Pancreas (tissue), 10 donors: ENCODE results near the gene FABP1. TPM values are rescaled to one million over a fixed set of nuclear protein-coding genes. Genes with fewer than 3 reads are reported as not detected.

Experiments used
- ATAC-seq, 4 donors: fragments of 200-7000 bp; cut with Tn5 transposase; one replicate each; pipeline versions ENCODE4 v1.8.0 to v1.9.1; 2020; ENCODE audit warnings: mild to moderate bottlenecking in 4 of 4, moderate library complexity in 4 of 4
- DNase-seq, 6 donors: peaks; one replicate each; pipeline ENCODE4 v3.0.0-alpha.2; 2020
- FAIRE-seq: peaks from 2 replicates; lab custom pipeline; 2012; peaks lifted over from hg19 to GRCh38; lab: Jason Lieb, UNC
- H3K27ac ChIP-seq, 4 donors: fragments of 200-600 bp; sonication (generic); 1 replicate in 3 of 4; 2 replicates in 1 of 4; pipeline versions ENCODE4 v1.5.0 to v1.8.0; 2020
- H3K27me3 ChIP-seq, 4 donors: fragments of 200-600 bp; one replicate each; pipeline ENCODE4 v1.8.0; 2021
- H3K36me3 ChIP-seq, 3 donors: fragments of 200-600 bp; sonication (generic) in 1 of 3; one replicate each; pipeline versions ENCODE4 v1.5.0 to v1.8.0; 2020 to 2021
- H3K4me1 ChIP-seq, 3 donors: fragments of 200-600 bp; one replicate each; pipeline ENCODE4 v1.8.0; 2021
- H3K4me3 ChIP-seq, 4 donors: fragments of 200-600 bp; sonication (generic) in 2 of 4; one replicate each; pipeline versions ENCODE4 v1.5.0 to v1.8.0; 2020 to 2021
- H3K9me3 ChIP-seq, 4 donors: fragments of 200-600 bp; one replicate each; pipeline ENCODE4 v1.8.0; 2021
- CTCF ChIP-seq, 4 donors: fragments of 200-600 bp; sonication (generic) in 3 of 4; IDR thresholded peaks; one replicate each; pipeline versions ENCODE4 v1.5.0 to v1.8.0; 2021; ENCODE audit warnings: antibody characterized with exemption in 4 of 4
- WGBS, 2 donors: extraction: QIAGEN DNeasy Blood & Tissue Kit; methylation state at CpG; one replicate each; pipeline ENCODE4 v1.1.7; 2013; 5-methylcytosine and 5-hydroxymethylcytosine counted together
- intact Hi-C, 3 donors: fragments of 100-400 bp; cut with DNase I; formaldehyde crosslinking; loops; one replicate each; pipeline versions ENCODE4 v1.11.1 to v1.14.2; 2022
- polyA plus RNA-seq, 2 donors: library from polyadenylated mRNA; stranded (reverse); fragments of 200-250 nt; gene quantifications; one replicate each; pipeline ENCODE4 v1.2.3, GENCODE V29; 2013
- total RNA-seq, 6 donors: library from RNA; stranded (reverse); fragmentation: NEBNext Ultra II Directional in 4 of 6; extraction: Animal tissue kit (Norgen Biotek cat#: 25700) in 4 of 6; gene quantifications; one replicate each; pipeline versions ENCODE4 v1.2.1 to v1.2.4, GENCODE V29; 2021 to 2023
- donor health status: healthy with polysubstance abuse.
- donor health status: DM: no; HTN: no; CAD: no; lungs with moderate emphysema.
- donor health status: DM: no; HTN: no; CAD: no.
- donor health status: control.
- donor health status: control.
- donor health status: Bipolar disorder and iron deficiency.
- donor health status: DM: yes; HTN: yes; CAD: no.
- donor health status: DM: no; HTN: no; CAD: no.
- donor health status: DM: no; HTN: no; CAD: no.
- donor health status: DM: yes; HTN: yes; CAD: no.

FABP1 gene
- total and polyA plus RNA-seq, 8 donors, result 0.85 to 2.1 (median 1.0) TPM; not detected in 5

- FAIRE-seq, result no peak
- Histone ChIP-seq H3K4me3 (no peak overlapping the region), H3K9me3 (no peaks in the 10 kb centered on the region), H3K27me3 (no peaks in the 10 kb centered on the region), H3K36me3 (no peaks in the 10 kb centered on the region), H3K27ac (no peak overlapping the region), H3K4me1 (no peaks in the 10 kb centered on the region)
- no peak for ATAC-seq
- no peak for DNase-seq
- intact Hi-C loops, result no loop called here
- no peak for TF ChIP-seq CTCF (IDR thresholded peaks at IDR 0.05)
Measured at GRCh38 chr2:88092773-88093172, 35.1 kb downstream of the FABP1 start.

- ATAC-seq (no peak), FAIRE-seq (no peak), DNase-seq (no peak)
- WGBS, 2 donors, result 56 to 81% methylated on average over 3 of the region's 3 CpGs
- Histone ChIP-seq H3K9me3 (no peaks in the 10 kb centered on the region), H3K27ac (no peak overlapping the region), H3K4me1 (no peaks in the 10 kb centered on the region), H3K36me3 (no peaks in the 10 kb centered on the region), H3K27me3 (no peaks in the 10 kb centered on the region), H3K4me3 (no peak overlapping the region)
- no peak for TF ChIP-seq CTCF (IDR thresholded peaks at IDR 0.05)
- intact Hi-C loops, result no loop called here
Measured at GRCh38 chr2:88091943-88092342, 35.9 kb downstream of the FABP1 start.

- ATAC-seq, result no peak
- no peaks in the 10 kb centered on the region for H3K9me3 ChIP-seq
- H3K4me3 ChIP-seq, result no peak overlapping the region
- FAIRE-seq, result no peak
- no peaks in the 10 kb centered on the region for H3K36me3 ChIP-seq
- intact Hi-C loops, result no loop called here
- no peak for DNase-seq
- no peak overlapping the region for H3K27ac ChIP-seq
- H3K27me3 ChIP-seq, result no peaks in the 10 kb centered on the region
- H3K4me1 ChIP-seq, result no peaks in the 10 kb centered on the region
- no peak for TF ChIP-seq CTCF (IDR thresholded peaks at IDR 0.05)
- WGBS, 2 donors, result 78 to 86% methylated on average over 8 of the region's 8 CpGs
Measured at GRCh38 chr2:88090446-88091283, 37.2 kb downstream of the FABP1 start.

GRCh38 chr2:88088999-88089398 is 38.9 kb downstream of the FABP1 start:
- intact Hi-C loops, result no loop called here
- no peak for FAIRE-seq

More at GRCh38 chr2:88088999-88089398, 38.9 kb downstream of the FABP1 start:
- no peak for ATAC-seq
- no peak for DNase-seq
- no peak overlapping the region for H3K27ac ChIP-seq
- WGBS, 2 donors, result 89 to 93% methylated on average over 2 of the region's 2 CpGs
- no peak overlapping the region for H3K4me3 ChIP-seq
- no peaks in the 10 kb centered on the region for H3K9me3 ChIP-seq
- no peaks in the 10 kb centered on the region for H3K4me1 ChIP-seq
- no peaks in the 10 kb centered on the region for H3K27me3 ChIP-seq
- no peak for TF ChIP-seq CTCF (IDR thresholded peaks at IDR 0.05)
- no peaks in the 10 kb centered on the region for H3K36me3 ChIP-seq
